Measurements from ENCODE around the gene NPHP4.

Gene NPHP4

DNA sequence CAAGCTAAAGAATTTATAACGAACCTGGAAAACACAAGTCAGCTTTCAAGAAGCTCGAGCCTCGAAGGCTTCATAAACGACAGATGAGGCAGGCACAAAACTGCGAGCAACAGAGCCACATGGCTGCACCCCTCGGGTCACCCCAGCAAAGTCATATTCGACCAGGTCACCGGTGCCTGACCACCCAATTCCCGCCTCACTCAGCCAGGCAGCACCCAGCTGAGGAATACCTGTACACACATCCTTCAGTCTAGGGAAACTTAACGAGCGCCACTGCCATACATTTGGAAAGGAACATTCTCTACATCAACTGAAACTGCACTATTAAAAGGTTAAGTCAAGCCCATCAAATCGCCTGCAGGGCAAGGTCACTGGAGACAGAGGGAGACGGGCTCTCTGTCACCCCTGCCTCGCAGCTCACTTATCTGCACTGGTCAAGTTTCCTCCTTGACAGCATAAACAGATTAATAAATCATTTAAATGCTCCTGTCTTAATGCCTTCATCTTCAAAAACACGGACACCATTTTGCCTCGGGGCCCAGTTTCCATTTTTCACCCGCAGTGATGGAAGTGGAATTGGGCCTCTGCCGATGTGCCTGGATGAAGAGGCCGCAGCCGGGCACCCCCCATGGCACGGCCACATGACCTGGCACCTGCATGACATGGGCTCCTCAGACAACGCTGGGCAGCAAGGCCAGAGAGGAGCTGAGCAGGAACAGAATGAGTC lies 20.6 kb downstream of the NPHP4 start:
- Histone ChIP-seq H3K27ac (no peak overlapping the region), H3K36me3 (ENCODE audit: insufficient read depth, low read length) (no peaks in the 10 kb centered on the region), H3K9me3 (ENCODE audit: low read depth, low read length) (no peaks in the 10 kb centered on the region), H3K9ac (ENCODE audit: insufficient read length) (no peak overlapping the region), H3K4me3 (no peak overlapping the region)
- DNase-seq (ENCODE audit: low read depth, low spot score): no peak
- TF ChIP-seq FOXP2 (optimal IDR thresholded peaks at IDR 0.05; ENCODE audit: control extremely low read depth, extremely low read length, insufficient read depth): no peak
- no peak for TF ChIP-seq POLR2AphosphoS5 (IDR thresholded peaks at IDR 0.05; ENCODE audit: borderline replicate concordance, low read depth, low read length)
- no peak for TF ChIP-seq EZH2 (IDR thresholded peaks at IDR 0.05)

DNA sequence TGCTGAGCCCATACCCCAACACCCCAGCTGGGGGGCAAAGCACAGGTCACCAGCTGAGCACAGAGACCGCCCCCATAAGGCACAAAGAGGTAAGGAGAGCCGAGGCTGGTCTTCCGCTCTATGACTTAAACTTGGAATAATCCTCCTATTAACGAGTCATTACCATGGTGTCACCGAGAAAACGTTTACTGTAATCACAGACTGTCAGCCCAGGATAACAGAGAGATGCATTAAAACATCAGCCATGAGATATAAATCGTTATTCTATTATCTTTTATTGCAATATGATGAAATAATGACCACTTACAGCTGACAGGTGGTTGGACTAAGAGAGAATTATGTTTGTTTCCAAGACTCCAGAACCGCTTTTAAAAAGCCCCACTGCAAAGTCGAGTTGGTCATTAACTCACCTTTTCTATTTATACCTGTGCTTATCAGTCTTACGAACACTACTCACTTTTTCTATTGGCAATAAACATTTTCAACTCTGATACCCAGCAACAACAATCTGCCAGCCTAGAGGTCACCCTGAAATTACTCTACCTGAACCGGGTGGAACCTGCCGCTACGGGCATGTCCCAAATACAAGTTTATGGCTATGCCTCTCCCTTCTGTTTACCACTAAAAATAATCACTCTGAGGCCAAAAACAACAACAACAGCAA lies 21.5 kb downstream of the NPHP4 start:
- Histone ChIP-seq H3K36me3 (ENCODE audit: insufficient read depth, low read length) (no peaks in the 10 kb centered on the region), H3K9ac (ENCODE audit: insufficient read length) (no peak overlapping the region), H3K4me3 (no peak overlapping the region), H3K9me3 (ENCODE audit: low read depth, low read length) (no peaks in the 10 kb centered on the region), H3K27ac (no peak overlapping the region)
- no peak for TF ChIP-seq POLR2AphosphoS5 (IDR thresholded peaks at IDR 0.05; ENCODE audit: borderline replicate concordance, low read depth, low read length)
- TF ChIP-seq EZH2 (IDR thresholded peaks at IDR 0.05): no peak
- no peak for DNase-seq (ENCODE audit: low read depth, low spot score)

DNA sequence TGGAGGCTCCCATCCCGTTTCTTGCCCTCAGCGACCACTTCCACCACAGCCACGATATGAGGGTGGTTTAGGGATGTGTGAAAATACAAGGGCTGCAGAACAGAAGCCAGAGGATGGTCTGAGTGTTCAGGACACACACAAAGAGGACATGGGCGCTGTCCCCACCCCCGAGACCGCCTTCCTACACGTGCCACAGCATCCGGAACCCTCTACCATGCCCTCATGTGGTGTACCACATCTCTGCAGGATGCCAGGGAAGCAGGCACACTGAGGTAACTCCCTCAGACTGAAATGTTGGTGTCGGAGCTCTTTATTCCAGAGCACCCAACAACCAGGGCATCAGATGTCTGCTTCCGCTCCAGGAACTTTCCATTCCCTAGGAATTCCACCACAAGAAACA lies 23.1 kb downstream of the NPHP4 start:
- DNase-seq (ENCODE audit: low read depth, low spot score): no peak
- Histone ChIP-seq H3K9me3 (ENCODE audit: low read depth, low read length) (no peaks in the 10 kb centered on the region), H3K27ac (no peak overlapping the region), H3K36me3 (ENCODE audit: insufficient read depth, low read length) (no peaks in the 10 kb centered on the region), H3K4me3 (no peak overlapping the region), H3K9ac (ENCODE audit: insufficient read length) (no peak overlapping the region)
- TF ChIP-seq FOXP2 (optimal IDR thresholded peaks at IDR 0.05; ENCODE audit: control extremely low read depth, extremely low read length, insufficient read depth) (no peak), EZH2 (IDR thresholded peaks at IDR 0.05) (no peak), POLR2AphosphoS5 (IDR thresholded peaks at IDR 0.05; ENCODE audit: borderline replicate concordance, low read depth, low read length) (no peak)

DNA sequence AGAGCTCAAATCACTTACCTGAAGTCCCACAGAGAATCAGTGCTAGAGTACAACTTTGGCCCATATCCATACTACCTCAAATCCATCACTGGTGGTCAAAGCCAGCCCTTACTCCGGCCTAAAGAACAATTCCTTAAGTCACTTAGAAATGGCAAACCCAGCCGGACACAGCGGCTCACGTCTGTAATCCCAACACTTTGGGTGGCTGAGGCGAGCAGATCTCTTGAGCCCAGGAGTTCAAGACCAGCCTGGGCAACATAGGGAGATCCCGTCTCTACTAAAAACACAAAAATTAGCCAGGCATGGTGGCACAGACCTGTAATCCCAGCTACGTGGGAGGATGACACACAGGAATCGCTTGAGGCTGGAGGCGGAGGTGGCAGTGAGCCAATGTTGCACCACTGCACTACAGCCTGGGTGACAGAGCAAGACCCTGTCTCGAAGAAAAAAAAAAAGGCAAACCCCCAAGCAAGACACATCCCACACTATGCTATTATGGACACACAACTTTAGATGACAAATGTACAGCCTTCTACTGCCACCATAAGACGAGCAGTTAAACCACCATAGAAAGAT lies 24.0 kb downstream of the NPHP4 start:
- no peaks in the 10 kb centered on the region for H3K9me3 ChIP-seq (ENCODE audit: low read depth, low read length)
- no peak for TF ChIP-seq EZH2 (IDR thresholded peaks at IDR 0.05)
- no peak for TF ChIP-seq FOXP2 (optimal IDR thresholded peaks at IDR 0.05; ENCODE audit: control extremely low read depth, extremely low read length, insufficient read depth)
- no peak for TF ChIP-seq POLR2AphosphoS5 (IDR thresholded peaks at IDR 0.05; ENCODE audit: borderline replicate concordance, low read depth, low read length)
- no peak overlapping the region for H3K4me3 ChIP-seq
- H3K9ac ChIP-seq (ENCODE audit: insufficient read length): no peak overlapping the region
- H3K36me3 ChIP-seq (ENCODE audit: insufficient read depth, low read length): 0 out of 2 replicates have a peak, but pooled peaks cover 2% of the 10 kb centered on the region
- H3K27ac ChIP-seq: no peak overlapping the region
- DNase-seq (ENCODE audit: low read depth, low spot score): no peak

GRCh38 chr1:5967351-5968160 lies 24.7 kb downstream of the NPHP4 start:
- H3K36me3 ChIP-seq (ENCODE audit: insufficient read depth, low read length): 0 out of 2 replicates have a peak, but pooled peaks cover 2% of the 10 kb centered on the region
- TF ChIP-seq FOXP2 (optimal IDR thresholded peaks at IDR 0.05; ENCODE audit: control extremely low read depth, extremely low read length, insufficient read depth): no peak
- TF ChIP-seq POLR2AphosphoS5 (IDR thresholded peaks at IDR 0.05; ENCODE audit: borderline replicate concordance, low read depth, low read length): no peak
- no peak for TF ChIP-seq EZH2 (IDR thresholded peaks at IDR 0.05)
- no peak overlapping the region for H3K4me3 ChIP-seq
- H3K9me3 ChIP-seq (ENCODE audit: low read depth, low read length): no peaks in the 10 kb centered on the region
- H3K27ac ChIP-seq: no peak overlapping the region
- H3K9ac ChIP-seq (ENCODE audit: insufficient read length): no peak overlapping the region
- no peak for DNase-seq (ENCODE audit: low read depth, low spot score)

GRCh38 chr1:5966543-5967205 lies 25.6 kb downstream of the NPHP4 start:
- TF ChIP-seq FOXP2 (optimal IDR thresholded peaks at IDR 0.05; ENCODE audit: control extremely low read depth, extremely low read length, insufficient read depth) (no peak), EZH2 (IDR thresholded peaks at IDR 0.05) (no peak), POLR2AphosphoS5 (IDR thresholded peaks at IDR 0.05; ENCODE audit: borderline replicate concordance, low read depth, low read length) (no peak)
- Histone ChIP-seq H3K36me3 (ENCODE audit: insufficient read depth, low read length) (0 out of 2 replicates have a peak, but pooled peaks cover 2% of the 10 kb centered on the region), H3K9ac (ENCODE audit: insufficient read length) (no peak overlapping the region), H3K4me3 (no peak overlapping the region), H3K9me3 (ENCODE audit: low read depth, low read length) (no peaks in the 10 kb centered on the region), H3K27ac (no peak overlapping the region)
- DNase-seq (ENCODE audit: low read depth, low spot score): no peak

GRCh38 chr1:5965586-5966131 lies 26.6 kb downstream of the NPHP4 start:
- Histone ChIP-seq H3K36me3 (ENCODE audit: insufficient read depth, low read length) (peaks cover 2% of the 10 kb centered on the region; the same call in 1 of the 2 replicates), H3K9me3 (ENCODE audit: low read depth, low read length) (no peaks in the 10 kb centered on the region), H3K27ac (no peak overlapping the region), H3K4me3 (no peak overlapping the region), H3K9ac (ENCODE audit: insufficient read length) (no peak overlapping the region)
- TF ChIP-seq EZH2 (IDR thresholded peaks at IDR 0.05) (no peak), POLR2AphosphoS5 (IDR thresholded peaks at IDR 0.05; ENCODE audit: borderline replicate concordance, low read depth, low read length) (no peak), FOXP2 (optimal IDR thresholded peaks at IDR 0.05; ENCODE audit: control extremely low read depth, extremely low read length, insufficient read depth) (no peak)
- no peak for DNase-seq (ENCODE audit: low read depth, low spot score)

Measured in SK-N-MC (cell line).